ENCODE results near the gene ABCC6.
"Not testable (repeated sequence)": the region's sequence is repeated elsewhere in the genome, so short reads cannot be mapped to it uniquely, and the experiment has no call there.

The ABCC6 gene

GRCh38 chr16:16221382-16221781 is 1.9 kb downstream of the ABCC6 start:
- not testable (repeated sequence) for DNase-seq

- not testable (repeated sequence) for DNase-seq
These were observed 2.8 kb downstream of the ABCC6 start for GRCh38 chr16:16220449-16220848.

- DNase-seq: not testable (repeated sequence)
These were observed 4.5 kb downstream of the ABCC6 start for GRCh38 chr16:16218787-16219186.

- DNase-seq: not testable (repeated sequence)
These were observed 4.9 kb downstream of the ABCC6 start for GRCh38 chr16:16218349-16218748.

GRCh38 chr16:16213863-16214293 is 9.4 kb downstream of the ABCC6 start:
- not testable (repeated sequence) for DNase-seq

GRCh38 chr16:16211404-16211803 is 11.9 kb downstream of the ABCC6 start:
- DNase-seq: not testable (repeated sequence)

- DNase-seq: not testable (repeated sequence)
These were observed 14.8 kb downstream of the ABCC6 start for GRCh38 chr16:16208461-16208860.

GRCh38 chr16:16207787-16208334 is 15.4 kb downstream of the ABCC6 start:
- DNase-seq: not testable (repeated sequence)

- DNase-seq: not testable (repeated sequence)
These were observed 16.1 kb downstream of the ABCC6 start for GRCh38 chr16:16207097-16207786.

- DNase-seq: not testable (repeated sequence)
These were observed 17.4 kb downstream of the ABCC6 start for GRCh38 chr16:16205864-16206263.

GRCh38 chr16:16204552-16204951 is 18.7 kb downstream of the ABCC6 start:
- DNase-seq: not testable (repeated sequence)

- not testable (repeated sequence) for DNase-seq
These were observed 19.8 kb downstream of the ABCC6 start for GRCh38 chr16:16203494-16203893.

GRCh38 chr16:16202400-16203143 is 20.7 kb downstream of the ABCC6 start:
- DNase-seq: not testable (repeated sequence)

- not testable (repeated sequence) for DNase-seq
These were observed 21.4 kb downstream of the ABCC6 start for GRCh38 chr16:16201880-16202279.

GRCh38 chr16:16200391-16200790 is 22.9 kb downstream of the ABCC6 start:
- DNase-seq: not testable (repeated sequence)

GRCh38 chr16:16199428-16199827 is 23.9 kb downstream of the ABCC6 start:
- DNase-seq: not testable (repeated sequence)

- DNase-seq: no peak
These were observed 25.3 kb downstream of the ABCC6 start for GRCh38 chr16:16197966-16198365.

- no peak for DNase-seq
These were observed 26.0 kb downstream of the ABCC6 start for GRCh38 chr16:16197331-16197730.

GRCh38 chr16:16196099-16196498 is 27.2 kb downstream of the ABCC6 start:
- DNase-seq: no peak

- DNase-seq: no peak
These were observed 31.7 kb downstream of the ABCC6 start for GRCh38 chr16:16191493-16192167.

- not testable (repeated sequence) for DNase-seq
These were observed 32.3 kb downstream of the ABCC6 start for GRCh38 chr16:16190966-16191365.

GRCh38 chr16:16190546-16190945 is 32.7 kb downstream of the ABCC6 start:
- no peak for DNase-seq

- no peak for DNase-seq
These were observed 33.5 kb downstream of the ABCC6 start for GRCh38 chr16:16189842-16190241.

Measured in activated CD4-positive, alpha-beta T cell treated with anti-CD3 and anti-CD28 coated beads for 4 hours (primary cell).